22Rv1 (cell line): ENCODE measurements around the gene EIF2A.
"Not testable (repeated sequence)": the region's sequence is repeated elsewhere in the genome, so short reads cannot be mapped to it uniquely, and the experiment has no call there.

ENCODE experiments used
- H3K27ac ChIP-seq: fragments of 450-650 bp; 2 replicates; pipeline ENCODE4 v1.5.1; 2017
- CTCF ChIP-seq: fragments of 450-650 bp; IDR thresholded peaks from 2 replicates; pipeline ENCODE4 v1.5.1; 2017; ENCODE audit warnings: mild to moderate bottlenecking
- ZFX ChIP-seq: fragments of 450-650 bp; IDR thresholded peaks from 2 replicates; pipeline ENCODE4 v1.6.1; 2017; ENCODE audit warnings: antibody characterized with exemption, borderline replicate concordance

EIF2A gene

GRCh38 chr3:150546226-150547044 lies at the start of gene EIF2A, which contains the start of gene SERP1:
EIF2A (plus strand) TSS chr3:150546787; CDS start chr3:150546803, 16 bp downstream.
SERP1 (minus strand) TSS chr3:150546496; CDS start chr3:150546135, 361 bp downstream.
- peak within 1 kb of the TSS; percentile 88 for H3K27ac ChIP-seq
- TF ChIP-seq ZFX (no peak), CTCF (no peak)

GRCh38 chr3:150497956-150498355 lies 48.6 kb upstream of the EIF2A start:
- H3K27ac ChIP-seq, result no peak overlapping the region
- no peak for TF ChIP-seq ZFX
- no peak for TF ChIP-seq CTCF

GRCh38 chr3:150500960-150501359 lies 45.6 kb upstream of the EIF2A start:
- H3K27ac ChIP-seq, result not testable (repeated sequence)

DNA sequence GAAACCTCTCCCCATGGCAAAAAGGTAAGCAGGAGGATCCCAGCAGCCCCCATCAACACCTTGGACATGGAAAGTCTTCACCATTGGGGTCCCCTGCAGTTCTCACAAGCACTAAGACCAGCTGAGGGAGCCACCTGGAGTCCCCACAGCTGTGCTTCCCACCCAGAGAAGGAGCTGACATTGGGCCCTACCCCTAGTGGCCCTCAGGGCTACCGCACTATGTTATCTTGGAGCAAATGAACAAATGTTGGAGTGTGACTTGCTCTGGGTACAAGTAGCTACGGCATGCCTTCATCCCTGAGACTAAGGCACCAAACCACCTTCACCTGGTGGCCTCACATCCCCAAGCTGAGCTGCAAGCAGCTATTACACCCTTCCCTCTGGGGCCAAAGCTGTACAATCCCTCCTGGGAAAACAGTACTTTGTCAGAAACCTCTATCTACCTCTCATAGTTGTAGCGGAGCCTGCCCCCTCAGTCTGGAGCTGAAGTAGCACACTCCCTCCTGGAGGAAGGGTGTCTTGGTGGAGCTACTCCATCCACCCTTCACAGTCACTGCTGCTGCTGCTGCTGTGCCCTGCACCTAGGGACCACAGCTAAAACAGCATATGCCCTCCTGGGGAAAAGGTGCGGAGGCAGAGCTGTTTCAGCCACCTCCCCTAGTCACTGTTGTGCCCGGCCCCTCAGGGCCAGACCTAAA lies 43.0 kb upstream of the EIF2A start:
- TF ChIP-seq ZFX, result no peak
- TF ChIP-seq CTCF, result no peak
- H3K27ac ChIP-seq, result no peak overlapping the region

- TF ChIP-seq CTCF, result no peak
- no peak for TF ChIP-seq ZFX
- no peak overlapping the region for H3K27ac ChIP-seq
Observed at GRCh38 chr3:150504483-150504882, 42.1 kb upstream of the EIF2A start.

DNA sequence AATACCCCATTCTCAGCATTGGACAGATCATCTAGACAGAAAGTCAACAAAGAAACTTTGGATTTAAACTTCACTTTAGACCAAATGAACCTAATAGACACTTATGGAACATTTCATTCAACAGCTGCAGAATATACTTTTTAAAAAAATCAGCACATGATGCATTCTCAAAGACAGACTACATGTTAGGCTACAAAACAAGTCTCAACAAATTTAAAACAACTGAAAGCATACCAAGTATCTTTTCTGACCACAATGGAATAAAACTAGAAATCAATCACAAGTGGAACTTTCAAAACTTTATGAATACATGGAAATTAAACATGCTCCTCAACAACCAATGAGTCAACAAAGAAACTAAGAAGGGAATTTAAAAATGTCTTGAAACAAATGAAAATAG lies 38.2 kb upstream of the EIF2A start:
- TF ChIP-seq ZFX (no peak), CTCF (no peak)
- H3K27ac ChIP-seq, result no peak overlapping the region

DNA sequence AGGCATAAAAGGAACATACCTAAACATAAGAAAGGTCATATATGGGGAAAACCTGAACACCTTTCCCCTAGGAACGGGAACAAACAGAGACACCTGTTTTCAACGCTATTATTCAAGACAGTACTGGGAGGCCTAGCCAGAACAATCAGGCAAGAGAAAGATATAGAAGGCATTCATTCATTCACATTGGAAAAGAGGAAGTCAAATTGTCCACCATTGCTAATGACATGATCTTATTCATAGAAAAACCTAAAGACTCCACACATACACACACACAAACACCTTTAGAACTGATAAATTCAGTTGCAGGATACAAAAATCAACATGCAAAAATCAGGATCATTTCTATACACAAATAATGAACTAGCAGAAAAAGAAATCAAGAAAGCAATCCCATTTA lies 36.8 kb upstream of the EIF2A start:
- TF ChIP-seq ZFX (no peak), CTCF (no peak)
- no peak overlapping the region for H3K27ac ChIP-seq
